Loucy (cell line): ENCODE results near the gene CCDC200.

Experiments
- EZH2phosphoT487 ChIP-seq: fragments of 200-600 bp; IDR thresholded peaks from 2 replicates; pipeline ENCODE4 v1.6.1; 2018; ENCODE audit warnings: antibody characterized with exemption, mild to moderate bottlenecking, moderate library complexity, borderline replicate concordance
- TF ChIP-seq, protein P1 (sequence below): fragments of 200-600 bp; sonication (generic); conservative IDR thresholded peaks from 2 replicates; pipeline ENCODE4 v1.5.1; 2014; ENCODE audit warnings: mild to moderate bottlenecking, antibody characterized with exemption, low read length

DNA sequence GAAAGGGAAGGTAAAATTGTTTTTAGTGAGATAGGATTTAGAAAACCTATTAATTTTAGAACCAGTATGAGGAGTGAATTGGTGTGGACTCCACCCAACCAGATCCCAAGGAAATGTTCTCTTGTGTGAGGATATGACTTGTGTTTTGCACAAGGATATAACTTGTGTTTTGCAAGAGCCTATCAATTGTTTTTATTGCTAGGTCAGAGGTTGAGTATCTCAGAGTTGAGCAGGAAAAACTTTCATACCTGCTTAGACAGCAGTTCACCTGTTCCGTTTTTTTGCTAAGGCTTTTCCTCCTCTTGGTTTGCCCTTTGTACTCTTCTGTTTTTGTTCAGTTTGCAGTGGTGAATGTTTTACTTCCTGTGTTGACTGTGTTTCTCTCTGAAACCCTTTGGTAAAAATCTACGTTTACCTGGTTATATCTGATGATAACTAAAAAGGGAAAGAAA, 52.3 kb downstream of the CCDC200 start:
- TF ChIP-seq, protein P1, sequence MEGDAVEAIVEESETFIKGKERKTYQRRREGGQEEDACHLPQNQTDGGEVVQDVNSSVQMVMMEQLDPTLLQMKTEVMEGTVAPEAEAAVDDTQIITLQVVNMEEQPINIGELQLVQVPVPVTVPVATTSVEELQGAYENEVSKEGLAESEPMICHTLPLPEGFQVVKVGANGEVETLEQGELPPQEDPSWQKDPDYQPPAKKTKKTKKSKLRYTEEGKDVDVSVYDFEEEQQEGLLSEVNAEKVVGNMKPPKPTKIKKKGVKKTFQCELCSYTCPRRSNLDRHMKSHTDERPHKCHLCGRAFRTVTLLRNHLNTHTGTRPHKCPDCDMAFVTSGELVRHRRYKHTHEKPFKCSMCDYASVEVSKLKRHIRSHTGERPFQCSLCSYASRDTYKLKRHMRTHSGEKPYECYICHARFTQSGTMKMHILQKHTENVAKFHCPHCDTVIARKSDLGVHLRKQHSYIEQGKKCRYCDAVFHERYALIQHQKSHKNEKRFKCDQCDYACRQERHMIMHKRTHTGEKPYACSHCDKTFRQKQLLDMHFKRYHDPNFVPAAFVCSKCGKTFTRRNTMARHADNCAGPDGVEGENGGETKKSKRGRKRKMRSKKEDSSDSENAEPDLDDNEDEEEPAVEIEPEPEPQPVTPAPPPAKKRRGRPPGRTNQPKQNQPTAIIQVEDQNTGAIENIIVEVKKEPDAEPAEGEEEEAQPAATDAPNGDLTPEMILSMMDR = no peak
- TF ChIP-seq EZH2phosphoT487 = no peak
